ENCODE results near the gene NAMPT.

GRCh38 chr7:106316947-106317346 is 32.2 kb upstream of the NAMPT start:
- TF ChIP-seq CTCF (IDR thresholded peaks at IDR 0.05; ENCODE audit: low read length) (no peak), EZH2 (IDR thresholded peaks at IDR 0.05; ENCODE audit: borderline replicate concordance, low read length) (no peak)
